HepG2 (cell line): Measurements from ENCODE around the gene C16orf89. TPM values are rescaled to one million over a fixed set of nuclear protein-coding genes. Genes with fewer than 3 reads are reported as not detected.

ENCODE experiments used
- BORCS8-MEF2B ChIP-seq: sonication (generic); formaldehyde crosslinking; IDR thresholded peaks from 2 replicates; pipeline ENCODE4 v1.8.0; 2022; ENCODE audit warnings: mild to moderate bottlenecking, missing genetic modification reagents
- HDAC6 ChIP-seq: fragments of 200-600 bp; sonication (generic); IDR thresholded peaks from 2 replicates; pipeline ENCODE4 v1.7.0; 2017; ENCODE audit warnings: mild to moderate bottlenecking, antibody characterized with exemption, low read length, low read depth
- HES4 ChIP-seq: sonication (generic); formaldehyde crosslinking; IDR thresholded peaks from 2 replicates; pipeline ENCODE4 v1.9.0; 2021; ENCODE audit warnings: mild to moderate bottlenecking, missing genetic modification reagents, borderline replicate concordance
- JARID2 ChIP-seq: sonication (generic); formaldehyde crosslinking; IDR thresholded peaks from 2 replicates; pipeline ENCODE4 v1.8.1; 2023; ENCODE audit warnings: missing genetic modification reagents, inconsistent platforms; ENCODE audit not compliant: insufficient replicate concordance
- JDP2 ChIP-seq: sonication (generic); formaldehyde crosslinking; IDR thresholded peaks from 2 replicates; pipeline ENCODE4 v1.8.1; 2022; ENCODE audit warnings: missing genetic modification reagents, borderline replicate concordance
- MAX ChIP-seq: IDR thresholded peaks from 2 replicates; pipeline ENCODE4 v1.6.1; 2012; ENCODE audit warnings: inconsistent platforms
- MED8 ChIP-seq: sonication (generic); formaldehyde crosslinking; IDR thresholded peaks from 2 replicates; pipeline ENCODE4 v1.8.1; 2023; ENCODE audit warnings: mild to moderate bottlenecking, missing genetic modification reagents; ENCODE audit not compliant: insufficient replicate concordance
- NFIC ChIP-seq: IDR thresholded peaks from 2 replicates; pipeline ENCODE4 v1.6.1; 2012; ENCODE audit warnings: mild to moderate bottlenecking, low read length, inconsistent platforms
- NFRKB ChIP-seq: fragments of 450-650 bp; IDR thresholded peaks from 2 replicates; pipeline ENCODE4 v1.6.1; 2017
- RELA ChIP-seq: sonication (generic); formaldehyde crosslinking; IDR thresholded peaks from 2 replicates; pipeline ENCODE4 v1.4.0; 2020; ENCODE audit warnings: missing genetic modification reagents
- SMAD9 ChIP-seq: sonication (generic); formaldehyde crosslinking; IDR thresholded peaks from 2 replicates; pipeline ENCODE4 v1.5.1; 2020; ENCODE audit warnings: mild to moderate bottlenecking, missing genetic modification reagents
- SRF ChIP-seq: IDR thresholded peaks from 2 replicates; pipeline ENCODE4 v1.6.1; 2011; ENCODE audit warnings: mild to moderate bottlenecking, low read depth, low read length, moderate library complexity
- ZBTB7A ChIP-seq: sonication (generic); formaldehyde crosslinking; IDR thresholded peaks from 2 replicates; pipeline ENCODE4 v1.8.0; 2022; ENCODE audit warnings: mild to moderate bottlenecking, missing genetic modification reagents
- ZNF121 ChIP-seq: sonication (generic); formaldehyde crosslinking; IDR thresholded peaks from 2 replicates; pipeline ENCODE4 v1.5.0; 2020; ENCODE audit warnings: mild to moderate bottlenecking, missing genetic modification reagents
- ZNF343 ChIP-seq: sonication (generic); formaldehyde crosslinking; IDR thresholded peaks from 2 replicates; pipeline ENCODE4 v1.4.0; 2020; ENCODE audit warnings: mild to moderate bottlenecking, missing genetic modification reagents
- ZNF431 ChIP-seq: sonication (generic); formaldehyde crosslinking; IDR thresholded peaks from 2 replicates; pipeline ENCODE4 v1.9.0; 2022; ENCODE audit warnings: missing genetic modification reagents, low read depth, mild to moderate bottlenecking, borderline replicate concordance
- ZNF792 ChIP-seq: IDR thresholded peaks from 2 replicates; pipeline ENCODE4 v1.6.1; 2016
- ZSCAN25 ChIP-seq: sonication (generic); formaldehyde crosslinking; IDR thresholded peaks from 2 replicates; pipeline ENCODE4 v1.8.0; 2022; ENCODE audit warnings: mild to moderate bottlenecking, missing genetic modification reagents
- polyA plus RNA-seq, 8 experiments: library from polyadenylated mRNA; depleted of rRNA in 3 of 8; stranded (reverse) in 7 of 8; unstranded in 1 of 8; fragments of >200 nt; fragmentation: Illumina TruSeq in 4 of 8; extraction: Trizol in 4 of 8; gene quantifications; 2 replicates each; pipeline versions ENCODE4 v1.2.1 to v1.2.3, GENCODE V29; 2011 to 2016; ENCODE audit warnings: low read depth in 4 of 8, missing spikeins in 1 of 8, mixed read lengths in 1 of 8; ENCODE audit not compliant: insufficient read depth in 1 of 8
- total RNA-seq, 5 experiments: library from RNA; depleted of rRNA; stranded (reverse); fragments of >200 nt; fragmentation: Illumina TruSeq; extraction: Trizol; gene quantifications; 2 replicates each; pipeline ENCODE4 v1.2.3, GENCODE V29; 2016; ENCODE audit warnings: low read depth in 1 of 5
- TF ChIP-seq, protein P1 (sequence below): sonication (generic); formaldehyde crosslinking; IDR thresholded peaks from 2 replicates; pipeline ENCODE4 v1.4.0; 2020; ENCODE audit warnings: missing genetic modification reagents

C16orf89 gene
- total and polyA plus RNA-seq, 2 of the 13 experiments (the other 11 are each of a cell fraction or from before 2014, with no cell fraction given): 1.9 to 3.4 TPM

- TF ChIP-seq NFRKB (peak; percentile 60; the same call in 1 of the 2 replicates), SMAD9 (CRISPR knock-in tag) (peak; percentile 91), HES4 (CRISPR knock-in tag) (peak; percentile 95), RELA (CRISPR knock-in tag) (peak; percentile 85), NFIC (no peak), ZNF792 (CRISPR knock-in tag) (peak; percentile 97), JARID2 (CRISPR knock-in tag) (peak; percentile 65), JDP2 (CRISPR knock-in tag) (no peak; the same call in 1 of the 2 replicates), MAX (peak; percentile 94), HDAC6 (no peak), MED8 (CRISPR knock-in tag) (peak; percentile 97), ZBTB7A (CRISPR knock-in tag) (peak; percentile 69; the same call in 1 of the 2 replicates), ZNF343 (CRISPR knock-in tag) (peak; percentile 86; the same call in 1 of the 2 replicates), ZNF121 (CRISPR knock-in tag) (0 out of 2 replicates have a peak, but pooled peaks have one; percentile 40), BORCS8-MEF2B (peak; percentile 94), SRF (no peak), ZSCAN25 (CRISPR knock-in tag) (peak; percentile 90), ZNF431 (CRISPR knock-in tag) (no peak)
- TF ChIP-seq, protein P1, sequence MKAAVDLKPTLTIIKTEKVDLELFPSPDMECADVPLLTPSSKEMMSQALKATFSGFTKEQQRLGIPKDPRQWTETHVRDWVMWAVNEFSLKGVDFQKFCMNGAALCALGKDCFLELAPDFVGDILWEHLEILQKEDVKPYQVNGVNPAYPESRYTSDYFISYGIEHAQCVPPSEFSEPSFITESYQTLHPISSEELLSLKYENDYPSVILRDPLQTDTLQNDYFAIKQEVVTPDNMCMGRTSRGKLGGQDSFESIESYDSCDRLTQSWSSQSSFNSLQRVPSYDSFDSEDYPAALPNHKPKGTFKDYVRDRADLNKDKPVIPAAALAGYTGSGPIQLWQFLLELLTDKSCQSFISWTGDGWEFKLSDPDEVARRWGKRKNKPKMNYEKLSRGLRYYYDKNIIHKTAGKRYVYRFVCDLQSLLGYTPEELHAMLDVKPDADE (CRISPR knock-in tag): no peak
These were observed 6.1 kb upstream of the C16orf89 start, which contains the start of gene ALG1 (continued) for GRCh38 chr16:5071681-5072333.
